Esophagus mucosa (tissue), 1 donor: Measurements from ENCODE around the gene SCAMP5. TPM values are rescaled to one million over a fixed set of nuclear protein-coding genes. Genes with fewer than 3 reads are reported as not detected.
A peak's percentile ranks its signal among the peaks of the same experiment; 100 is the strongest.

Experiments
- ATAC-seq: fragments of 200-7000 bp; cut with Tn5 transposase; one replicate; pipeline ENCODE4 v1.9.1; 2020
- total RNA-seq: library from RNA; stranded (reverse); gene quantifications from one replicate; pipeline ENCODE4 v1.2.4, GENCODE V29; 2023
- donor health status: DM: yes; HTN: yes; CAD: no.

Gene SCAMP5
- total RNA-seq = 0.84 TPM

GRCh38 chr15:74995182-74995778 lies at the start of gene SCAMP5:
TSS of gene SCAMP5 (plus strand) at chr15:74995563. CDS start at chr15:75011840, 16,277 bp downstream.
- peak; percentile 96 for ATAC-seq

- peak; percentile 71 for ATAC-seq
Observed at GRCh38 chr15:74950078-74950908, 45.1 kb upstream of the SCAMP5 start.

- no peak for ATAC-seq
Observed at GRCh38 chr15:74951006-74951405, 44.4 kb upstream of the SCAMP5 start.

- ATAC-seq = no peak
Observed at GRCh38 chr15:74954515-74954914, 40.8 kb upstream of the SCAMP5 start.

GRCh38 chr15:74955017-74955416 lies 40.3 kb upstream of the SCAMP5 start:
- no peak for ATAC-seq

- peak; percentile 73 for ATAC-seq
Observed at GRCh38 chr15:74955796-74956647, 39.3 kb upstream of the SCAMP5 start.

GRCh38 chr15:74956648-74957475 lies 38.5 kb upstream of the SCAMP5 start, which contains the start of gene RPP25:
TSS of gene RPP25 (minus strand) at chr15:74956772. CDS start at chr15:74956583, 189 bp downstream.
- ATAC-seq = peak; percentile 83

GRCh38 chr15:74957476-74958035 lies 37.8 kb upstream of the SCAMP5 start:
- no peak for ATAC-seq

GRCh38 chr15:74958320-74958907 lies 36.9 kb upstream of the SCAMP5 start:
- peak; percentile 37 for ATAC-seq

GRCh38 chr15:74958908-74959585 lies 36.3 kb upstream of the SCAMP5 start:
- ATAC-seq = no peak

GRCh38 chr15:74959586-74959939 lies 35.8 kb upstream of the SCAMP5 start:
- ATAC-seq = no peak

GRCh38 chr15:74960286-74960685 lies 35.1 kb upstream of the SCAMP5 start:
- ATAC-seq = no peak

GRCh38 chr15:74960995-74961588 lies 34.3 kb upstream of the SCAMP5 start:
- no peak for ATAC-seq

GRCh38 chr15:74961616-74962015 lies 33.7 kb upstream of the SCAMP5 start:
- ATAC-seq = no peak

- no peak for ATAC-seq
Observed at GRCh38 chr15:74962219-74962618, 33.1 kb upstream of the SCAMP5 start.

- no peak for ATAC-seq
Observed at GRCh38 chr15:74962671-74963070, 32.7 kb upstream of the SCAMP5 start.

GRCh38 chr15:74963213-74963612 lies 32.1 kb upstream of the SCAMP5 start:
- no peak for ATAC-seq

- ATAC-seq = no peak
Observed at GRCh38 chr15:74964794-74965193, 30.6 kb upstream of the SCAMP5 start.

GRCh38 chr15:74967670-74968069 lies 27.7 kb upstream of the SCAMP5 start:
- peak; percentile 59 for ATAC-seq

GRCh38 chr15:74976159-74976558 lies 19.2 kb upstream of the SCAMP5 start:
- ATAC-seq = no peak
